Activated gamma-delta T cell treated with anti-CD3 and anti-CD28 coated beads, Interleukin-2, amount 50 U/mL, for 16 hours (primary cell): ENCODE results near the gene KDM6A.
"Not testable (repeated sequence)": the region's sequence is repeated elsewhere in the genome, so short reads cannot be mapped to it uniquely, and the experiment has no call there.

ENCODE experiments used
- DNase-seq: peaks from one replicate; pipeline ENCODE4 v3.0.0-alpha.2; 2020; ENCODE audit warnings: low read depth

The KDM6A gene

GRCh38 chrX:44927398-44927797 is 54.4 kb downstream of the KDM6A start:
- DNase-seq: no peak

DNA sequence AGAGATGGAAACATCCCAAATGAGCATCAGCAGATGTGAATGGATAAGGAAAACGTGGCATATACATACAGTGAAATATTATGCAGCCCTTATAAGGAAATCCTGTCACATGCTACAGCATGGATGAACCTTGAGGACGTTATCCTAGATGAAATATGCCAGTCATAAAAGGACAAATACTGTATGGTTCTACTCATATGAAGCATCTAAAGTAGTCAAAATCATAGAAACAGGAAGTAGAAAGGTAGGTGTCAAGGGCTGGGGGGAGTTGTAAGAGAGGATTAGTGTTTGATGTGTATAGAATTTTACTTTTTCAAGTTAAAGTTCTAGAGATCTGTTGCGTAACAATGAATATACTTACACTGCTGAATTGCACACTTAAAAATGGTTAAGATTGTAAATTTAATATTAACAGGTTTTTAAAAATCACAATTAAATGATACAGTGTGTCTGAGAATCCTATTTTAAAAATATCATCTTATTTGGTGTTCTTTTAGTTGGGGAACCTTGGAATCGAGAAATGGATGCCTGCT is 58.5 kb downstream of the KDM6A start:
- DNase-seq: no peak

DNA sequence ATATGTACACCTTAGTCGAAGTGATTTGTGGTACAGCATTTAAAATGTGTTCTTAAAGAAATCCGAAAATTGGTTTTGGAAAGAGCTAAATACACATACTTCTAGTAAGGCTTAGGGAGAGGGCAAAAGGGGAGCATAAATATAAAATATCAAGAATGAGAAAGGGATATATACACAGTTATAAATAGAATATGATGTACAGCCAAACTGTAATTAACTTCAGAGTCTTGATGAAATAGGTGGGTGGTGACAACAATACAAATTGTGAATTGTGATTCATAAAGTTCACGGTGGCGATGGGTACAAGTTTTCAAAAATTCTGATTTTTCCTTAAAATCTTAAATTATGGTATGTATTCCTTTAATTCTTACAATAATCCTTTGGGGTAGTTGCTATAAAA is 62.2 kb downstream of the KDM6A start:
- no peak for DNase-seq

- DNase-seq: no peak
Measured at GRCh38 chrX:44935640-44936039, 62.7 kb downstream of the KDM6A start.

DNA sequence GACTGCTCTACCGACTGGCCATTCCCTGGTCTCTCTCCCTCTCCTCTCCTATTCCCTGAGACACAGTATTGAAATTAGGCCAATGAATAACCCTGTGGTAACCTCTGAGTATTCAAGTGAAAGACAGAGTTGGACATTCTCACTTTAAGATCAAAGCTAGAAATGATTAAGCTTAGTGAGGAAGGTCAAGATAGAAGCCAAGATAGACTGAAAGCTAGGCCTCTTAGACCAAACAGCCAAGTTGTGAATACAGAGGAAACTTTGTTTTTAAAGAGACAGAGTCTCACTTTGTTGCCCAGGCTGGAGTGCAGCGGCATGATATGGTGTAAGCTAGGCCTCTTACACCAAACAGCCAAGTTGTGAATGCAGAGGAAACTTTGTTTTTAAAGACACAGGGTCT is 64.6 kb downstream of the KDM6A start:
- DNase-seq: no peak

GRCh38 chrX:44938111-44938510 is 65.1 kb downstream of the KDM6A start:
- DNase-seq: no peak

- not testable (repeated sequence) for DNase-seq
Measured at GRCh38 chrX:44940541-44940940, 67.6 kb downstream of the KDM6A start.

DNA sequence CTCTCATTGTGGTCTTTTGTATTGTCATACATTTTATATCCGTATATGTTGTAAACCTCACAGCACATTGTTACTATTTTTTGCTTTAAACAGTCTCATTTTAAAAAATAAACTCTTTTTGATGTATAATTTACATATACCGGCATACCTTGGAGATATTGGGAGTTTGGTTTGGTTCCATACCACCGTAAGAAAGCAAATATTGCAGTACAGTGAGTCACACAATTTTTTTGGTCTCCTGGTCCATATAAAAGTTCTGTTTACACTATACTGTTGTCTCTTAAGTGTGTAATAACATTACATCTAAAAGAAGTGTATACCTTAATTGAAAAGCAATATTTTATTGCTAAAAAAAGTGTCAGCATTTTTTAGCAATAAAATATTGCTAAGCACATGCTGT is 70.0 kb downstream of the KDM6A start:
- no peak for DNase-seq

DNA sequence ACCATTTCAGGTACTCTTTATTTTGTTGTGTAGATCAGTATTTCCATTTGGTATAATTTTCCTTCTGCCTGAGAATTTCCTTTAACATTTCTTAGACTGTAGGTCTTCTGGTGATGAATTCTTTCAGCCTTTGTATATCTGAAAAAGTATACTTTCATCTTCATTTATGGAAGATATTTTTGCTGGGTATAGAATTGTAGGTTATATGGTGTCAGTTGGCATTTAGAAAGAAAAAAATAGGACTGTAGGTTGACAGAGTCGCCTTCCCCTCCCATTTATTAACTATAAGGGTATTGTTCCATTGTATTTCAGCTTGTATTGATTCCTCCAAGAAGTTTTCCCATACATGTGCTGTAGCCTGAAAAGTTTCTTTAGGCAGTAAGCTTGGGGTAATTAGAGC is 71.9 kb downstream of the KDM6A start:
- no peak for DNase-seq

DNA sequence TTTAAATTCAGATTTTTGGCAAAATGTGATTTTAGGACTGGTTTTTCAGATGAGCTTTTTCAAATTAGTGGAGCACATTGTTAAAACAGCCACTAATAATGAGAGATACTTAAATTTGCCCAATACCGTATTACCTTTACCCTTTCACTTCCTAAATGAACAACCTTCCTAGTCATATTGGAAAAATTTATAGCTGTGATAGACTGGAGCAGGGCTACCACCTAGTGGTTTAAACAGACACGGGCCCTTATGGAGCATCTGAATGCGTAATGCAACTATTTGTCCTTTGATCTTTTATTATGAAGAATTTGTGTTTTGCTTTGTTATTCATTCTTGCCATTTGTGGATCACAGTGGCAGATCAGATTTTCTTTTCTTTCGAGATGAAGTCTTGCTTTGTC is 72.7 kb downstream of the KDM6A start:
- DNase-seq: no peak

- DNase-seq: no peak
Measured at GRCh38 chrX:44946771-44947170, 73.8 kb downstream of the KDM6A start.

DNA sequence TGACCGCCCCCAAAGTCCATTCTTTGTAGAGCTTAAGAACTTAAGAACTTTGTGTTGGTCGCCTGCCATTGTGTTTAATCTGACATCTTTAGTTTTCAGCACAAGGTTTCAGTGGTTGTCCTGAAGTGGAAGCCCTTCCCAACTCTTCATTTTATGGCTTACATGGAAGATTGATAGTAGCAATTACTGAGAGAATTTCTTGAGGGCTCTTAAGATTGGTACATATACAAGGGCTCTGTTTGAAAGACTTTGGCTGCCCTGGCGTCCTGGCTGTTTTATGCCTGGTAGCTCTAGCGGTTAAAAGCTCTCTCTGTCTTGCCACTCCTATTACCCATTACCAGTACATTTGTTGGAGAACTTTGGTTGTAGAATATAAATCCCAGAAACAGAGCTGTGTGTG is 75.0 kb downstream of the KDM6A start:
- no peak for DNase-seq

GRCh38 chrX:44948406-44948805 is 75.4 kb downstream of the KDM6A start:
- DNase-seq: no peak

DNA sequence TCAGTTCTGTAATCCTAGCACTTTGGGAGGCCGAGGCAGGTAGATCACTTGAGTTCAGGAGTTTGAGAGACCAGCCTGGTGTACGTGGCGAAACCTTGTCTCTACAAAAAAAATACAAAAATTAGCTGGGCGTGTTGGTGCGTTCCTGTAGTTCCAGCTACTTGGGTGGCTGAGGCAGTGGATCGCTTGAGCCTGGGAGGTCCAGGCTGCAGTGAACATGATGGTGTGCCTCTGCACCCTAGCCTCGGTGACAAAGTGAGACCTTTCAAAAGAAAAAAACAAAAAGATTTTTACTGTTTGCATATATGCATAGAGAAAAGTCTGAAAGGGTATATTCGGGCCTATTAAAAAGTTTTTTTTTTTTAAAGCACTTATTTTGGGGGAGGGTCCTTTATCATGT is 76.1 kb downstream of the KDM6A start:
- DNase-seq: no peak

DNA sequence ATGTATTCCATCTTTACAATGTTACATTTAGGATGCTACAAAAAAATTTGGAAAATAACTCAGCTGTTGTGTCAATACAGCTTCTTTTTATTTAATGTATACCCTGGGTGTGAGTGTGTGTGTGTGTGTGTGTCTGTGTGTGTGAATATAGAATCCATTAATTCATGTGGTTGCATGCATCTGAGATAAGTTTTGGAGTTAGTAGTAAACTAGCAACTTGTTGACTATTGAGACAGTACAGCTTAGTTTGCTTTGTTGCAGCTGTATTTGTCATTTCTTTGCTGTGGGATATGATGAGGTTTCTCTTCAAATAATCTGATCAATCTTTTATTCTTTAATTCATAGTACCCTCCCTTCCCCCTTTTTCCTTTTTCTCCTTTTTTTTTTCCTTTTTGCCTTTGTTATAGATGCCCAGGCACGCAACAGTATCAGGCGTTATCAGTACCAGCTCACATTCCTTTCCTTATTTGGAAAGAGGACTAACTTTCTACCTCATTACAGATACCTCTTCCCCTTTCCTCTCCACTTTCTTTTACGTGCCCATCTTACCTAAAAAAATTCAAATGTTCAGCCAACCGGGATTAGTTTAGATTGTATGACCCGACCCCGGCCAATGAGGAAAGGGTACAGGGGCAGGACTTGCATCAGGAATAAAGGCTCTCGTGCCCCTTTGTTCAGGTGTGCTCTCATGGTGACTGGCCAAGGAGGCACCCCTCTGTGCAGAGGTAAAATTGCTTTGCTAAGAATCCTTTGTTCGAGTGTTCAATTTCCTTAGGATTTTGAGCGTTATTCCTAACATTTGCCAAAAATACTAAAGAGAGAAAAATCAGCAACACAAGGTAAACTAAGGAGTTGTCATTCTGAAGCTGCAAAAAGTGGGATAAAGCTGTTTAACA is 77.7 kb downstream of the KDM6A start:
- not testable (repeated sequence) for DNase-seq

- DNase-seq: no peak
Measured at GRCh38 chrX:44951572-44952067, 78.6 kb downstream of the KDM6A start.

DNA sequence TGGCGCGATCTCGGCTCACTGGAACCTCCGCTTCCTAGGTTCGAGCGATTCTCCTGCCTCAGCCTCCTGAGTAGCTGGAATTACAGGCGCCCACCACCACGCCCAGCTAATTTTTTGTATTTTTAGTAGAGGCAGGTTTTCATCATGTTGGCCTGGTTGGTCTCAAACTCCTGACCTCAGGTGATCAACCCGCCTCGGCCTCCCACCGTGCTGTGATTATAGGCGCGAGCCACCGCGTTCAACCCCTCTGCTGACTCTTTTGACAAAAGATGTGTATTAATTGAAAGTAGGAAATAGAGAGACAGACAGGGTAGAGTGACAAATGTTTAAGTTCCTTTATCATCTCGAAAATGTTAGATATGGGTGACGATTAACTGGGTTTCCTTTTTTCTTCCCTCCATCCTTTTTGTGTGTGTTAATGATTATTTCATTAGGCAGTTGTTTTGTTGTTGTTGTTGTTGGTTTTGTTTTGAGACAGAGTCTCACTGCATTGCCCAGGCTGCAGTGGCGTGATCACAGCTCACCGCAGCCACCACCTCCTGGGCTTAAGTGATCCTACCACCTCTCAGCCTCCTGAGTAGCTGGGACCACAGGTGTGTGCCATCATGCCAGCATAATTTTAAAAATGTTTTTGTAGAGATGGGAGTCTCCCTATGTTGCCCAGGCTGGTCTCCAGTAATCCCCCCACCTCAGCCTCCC is 79.5 kb downstream of the KDM6A start:
- DNase-seq: no peak

- no peak for DNase-seq
Measured at GRCh38 chrX:44953734-44954502, 80.9 kb downstream of the KDM6A start.

GRCh38 chrX:44954562-44954961 is 81.6 kb downstream of the KDM6A start:
- DNase-seq: no peak

GRCh38 chrX:44957848-44958247 is 84.9 kb downstream of the KDM6A start:
- no peak for DNase-seq

- DNase-seq: no peak
Measured at GRCh38 chrX:44958480-44958879, 85.5 kb downstream of the KDM6A start.
